ENCODE results near the gene CHAC1. TPM values are rescaled to one million over a fixed set of nuclear protein-coding genes. Genes with fewer than 3 reads are reported as not detected.

The CHAC1 gene
- total and polyA plus RNA-seq, 8 donors: 0.78 to 5.8 (median 1.2) TPM

DNA sequence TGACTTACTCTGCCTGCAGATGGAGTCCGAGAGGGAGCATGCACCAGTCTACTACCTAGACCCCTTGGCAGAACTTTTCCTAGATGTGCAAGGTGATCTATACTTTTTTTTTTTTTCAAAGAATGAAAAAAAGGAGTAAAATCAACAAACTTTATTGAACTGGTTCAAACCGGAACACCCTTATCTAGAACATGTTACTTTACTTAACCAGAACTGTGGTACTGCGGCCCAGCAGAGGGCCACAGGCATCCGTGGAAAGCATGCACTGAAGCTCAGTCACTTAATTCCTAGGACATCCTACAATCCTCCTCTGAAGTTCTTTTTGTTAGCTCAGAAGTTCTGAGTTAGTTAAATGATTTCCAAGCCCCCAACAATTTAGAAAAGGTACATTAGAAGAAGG lies 21.6 kb downstream of the CHAC1 start:
- H3K27me3 ChIP-seq: no peaks in the 10 kb centered on the region
- H3K9me3 ChIP-seq: no peaks in the 10 kb centered on the region
- peaks cover 0 to 48% of the 10 kb centered on the region in 2 donors for H3K36me3 ChIP-seq
- H3K4me1 ChIP-seq: no peaks in the 10 kb centered on the region
- no peak overlapping the region for H3K4me3 ChIP-seq
- no peak for ATAC-seq
- intact Hi-C loops (cut with DNase I): no loop called here
- no peak for DNase-seq
- TF ChIP-seq CTCF (IDR thresholded peaks at IDR 0.05): no peak
- H3K27ac ChIP-seq: no peak overlapping the region

- H3K36me3 ChIP-seq: peaks cover 0 to 67% of the 10 kb centered on the region in 2 donors
Measured at GRCh38 chr15:40976819-40977218, 23.5 kb downstream of the CHAC1 start.

GRCh38 chr15:40978141-40978540 lies 24.9 kb downstream of the CHAC1 start:
- Histone ChIP-seq H3K9me3 (no peaks in the 10 kb centered on the region), H3K27me3 (no peaks in the 10 kb centered on the region), H3K4me3 (no peak overlapping the region), H3K36me3 (peaks cover 8 to 80% of the 10 kb centered on the region in 2 donors), H3K27ac (no peak overlapping the region), H3K4me1 (peaks cover 0 to 10% of the 10 kb centered on the region in 2 donors)
- ATAC-seq (no peak), DNase-seq (no peak)
- TF ChIP-seq CTCF (IDR thresholded peaks at IDR 0.05): no peak
- intact Hi-C loops (cut with DNase I): no loop called here

More at GRCh38 chr15:40976819-40977218, 23.5 kb downstream of the CHAC1 start:
- Histone ChIP-seq H3K27me3 (no peaks in the 10 kb centered on the region), H3K4me1 (peaks cover 0 to 2% of the 10 kb centered on the region in 2 donors), H3K9me3 (no peaks in the 10 kb centered on the region), H3K4me3 (no peak overlapping the region), H3K27ac (no peak overlapping the region)
- DNase-seq (no peak), ATAC-seq (no peak)
- intact Hi-C loops (cut with DNase I): no loop called here
- no peak for TF ChIP-seq CTCF (IDR thresholded peaks at IDR 0.05)

DNA sequence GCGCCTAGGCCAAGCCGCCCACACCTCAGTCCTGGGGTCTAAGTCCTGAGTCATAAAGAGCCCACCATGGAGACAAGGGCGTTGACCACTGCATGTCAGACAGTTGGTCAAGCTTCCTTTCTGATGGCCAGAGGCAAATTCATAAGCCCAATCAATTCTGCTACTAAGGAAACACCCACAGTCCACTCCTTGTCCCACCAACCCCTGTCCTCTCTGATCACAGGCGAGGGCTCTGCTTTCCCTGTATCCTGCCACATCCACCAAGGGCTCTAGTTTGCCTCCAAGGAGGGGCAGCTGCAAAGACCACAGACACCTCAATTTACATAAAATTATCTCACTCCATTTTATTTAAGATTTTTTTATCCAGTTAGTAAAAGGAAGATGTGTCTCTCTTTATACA lies 25.3 kb downstream of the CHAC1 start:
- Histone ChIP-seq H3K4me3 (no peak overlapping the region), H3K9me3 (no peaks in the 10 kb centered on the region), H3K27me3 (no peaks in the 10 kb centered on the region), H3K27ac (no peak overlapping the region), H3K4me1 (peaks cover 0 to 10% of the 10 kb centered on the region in 2 donors), H3K36me3 (peaks cover 8 to 84% of the 10 kb centered on the region in 2 donors)
- intact Hi-C loops (cut with DNase I): no loop called here
- no peak for DNase-seq
- no peak for TF ChIP-seq CTCF (IDR thresholded peaks at IDR 0.05)
- ATAC-seq: no peak

DNA sequence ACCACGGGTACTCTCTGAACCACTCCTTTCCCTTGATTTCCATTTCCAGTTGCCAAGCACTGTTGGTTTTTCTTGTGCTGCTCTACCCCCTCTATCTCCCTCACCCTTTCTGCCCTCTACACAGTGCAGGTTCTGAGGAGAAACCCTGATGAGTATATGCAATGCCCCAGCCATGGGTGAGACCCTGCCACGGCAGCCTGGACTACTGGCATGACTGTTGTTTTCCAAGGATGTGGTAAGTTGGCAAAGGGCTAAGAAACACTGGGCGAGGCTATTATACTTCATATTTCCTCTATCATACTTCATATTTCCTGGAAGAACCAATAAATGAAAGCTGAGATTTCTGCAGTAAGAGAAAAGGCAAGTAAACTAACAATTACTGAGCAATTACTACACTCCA lies 27.9 kb downstream of the CHAC1 start:
- DNase-seq (no peak), ATAC-seq (no peak)
- H3K27ac ChIP-seq: no peak overlapping the region
- H3K4me1 ChIP-seq: peaks cover 0 to 10% of the 10 kb centered on the region in 2 donors
- intact Hi-C loops (cut with DNase I): no loop called here
- H3K4me3 ChIP-seq: no peak overlapping the region
- peaks cover 8 to 100% of the 10 kb centered on the region in 2 donors for H3K36me3 ChIP-seq
- TF ChIP-seq CTCF (IDR thresholded peaks at IDR 0.05): no peak
- no peaks in the 10 kb centered on the region for H3K9me3 ChIP-seq
- no peaks in the 10 kb centered on the region for H3K27me3 ChIP-seq

Measured in left lung (tissue), 10 donors.